Neural progenitor cell (in vitro differentiated cells): Measurements from ENCODE around the gene KLHL18.

Experiments
- EZH2phosphoT487 ChIP-seq: fragments of 200-600 bp; sonication (generic); IDR thresholded peaks from 2 replicates; pipeline ENCODE4 v1.6.1; 2017; ENCODE audit warnings: antibody characterized with exemption
- TF ChIP-seq, protein P1 (sequence below): fragments of 200-600 bp; sonication (generic); IDR thresholded peaks from 2 replicates; pipeline ENCODE4 v1.5.1; 2017; ENCODE audit warnings: antibody characterized with exemption, mild to moderate bottlenecking

DNA sequence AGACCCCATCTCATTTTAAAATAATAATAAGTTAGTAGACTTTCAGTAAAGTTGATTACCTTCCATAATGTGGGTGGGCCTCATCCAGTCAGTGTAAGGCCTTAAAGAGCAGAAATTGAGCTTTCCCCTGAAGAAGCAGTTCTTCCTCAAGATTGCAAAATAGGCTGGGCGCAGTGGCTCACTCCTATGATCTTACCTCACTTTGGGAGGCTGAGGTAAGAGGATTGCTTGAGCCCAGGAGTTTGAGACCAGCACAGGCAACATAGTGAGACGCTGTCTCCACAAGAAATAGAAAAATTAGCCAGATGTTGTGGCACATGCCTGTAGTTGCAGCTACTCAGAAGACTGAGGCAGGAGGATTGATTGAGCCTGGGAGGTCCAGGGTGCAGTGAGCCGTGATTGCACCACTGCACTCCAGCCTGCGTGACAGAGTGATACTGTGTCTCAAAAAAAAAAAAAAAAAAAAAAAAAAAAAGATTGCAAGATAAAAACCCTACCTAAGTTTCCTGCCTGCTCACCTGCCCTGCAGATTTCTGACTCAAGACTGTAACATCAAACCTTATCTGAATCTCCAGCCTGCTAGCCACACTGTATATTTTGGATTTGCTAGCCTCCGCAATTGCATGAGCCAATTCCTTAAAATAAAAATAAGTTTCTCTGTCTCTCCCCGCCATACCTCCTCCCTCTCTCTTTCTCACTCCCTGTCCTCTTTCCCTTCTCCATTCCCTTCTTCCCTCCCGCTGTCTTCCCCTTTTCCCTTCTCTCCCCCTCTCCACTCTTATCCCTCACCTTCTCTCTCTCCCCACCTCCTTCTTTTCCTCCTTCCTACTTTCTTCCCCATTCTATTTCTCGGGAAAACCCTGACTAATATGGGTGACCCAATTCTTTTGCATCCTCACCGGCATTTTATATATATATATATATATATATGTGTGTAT is 16.9 kb downstream of the KLHL18 start:
- TF ChIP-seq, protein P1, sequence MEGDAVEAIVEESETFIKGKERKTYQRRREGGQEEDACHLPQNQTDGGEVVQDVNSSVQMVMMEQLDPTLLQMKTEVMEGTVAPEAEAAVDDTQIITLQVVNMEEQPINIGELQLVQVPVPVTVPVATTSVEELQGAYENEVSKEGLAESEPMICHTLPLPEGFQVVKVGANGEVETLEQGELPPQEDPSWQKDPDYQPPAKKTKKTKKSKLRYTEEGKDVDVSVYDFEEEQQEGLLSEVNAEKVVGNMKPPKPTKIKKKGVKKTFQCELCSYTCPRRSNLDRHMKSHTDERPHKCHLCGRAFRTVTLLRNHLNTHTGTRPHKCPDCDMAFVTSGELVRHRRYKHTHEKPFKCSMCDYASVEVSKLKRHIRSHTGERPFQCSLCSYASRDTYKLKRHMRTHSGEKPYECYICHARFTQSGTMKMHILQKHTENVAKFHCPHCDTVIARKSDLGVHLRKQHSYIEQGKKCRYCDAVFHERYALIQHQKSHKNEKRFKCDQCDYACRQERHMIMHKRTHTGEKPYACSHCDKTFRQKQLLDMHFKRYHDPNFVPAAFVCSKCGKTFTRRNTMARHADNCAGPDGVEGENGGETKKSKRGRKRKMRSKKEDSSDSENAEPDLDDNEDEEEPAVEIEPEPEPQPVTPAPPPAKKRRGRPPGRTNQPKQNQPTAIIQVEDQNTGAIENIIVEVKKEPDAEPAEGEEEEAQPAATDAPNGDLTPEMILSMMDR = no peak
- TF ChIP-seq EZH2phosphoT487 = no peak
